IPS DF 4.7 (cell line): Measurements from ENCODE around the gene KERA.
"Not testable (repeated sequence)": the region's sequence is repeated elsewhere in the genome, so short reads cannot be mapped to it uniquely, and the experiment has no call there.

Source experiments
- DNase-seq: peaks from one replicate; pipeline ENCODE4 v3.0.0-alpha.2; 2013; ENCODE audit warnings: low spot score; ENCODE audit errors: extremely low read depth

KERA gene

DNA sequence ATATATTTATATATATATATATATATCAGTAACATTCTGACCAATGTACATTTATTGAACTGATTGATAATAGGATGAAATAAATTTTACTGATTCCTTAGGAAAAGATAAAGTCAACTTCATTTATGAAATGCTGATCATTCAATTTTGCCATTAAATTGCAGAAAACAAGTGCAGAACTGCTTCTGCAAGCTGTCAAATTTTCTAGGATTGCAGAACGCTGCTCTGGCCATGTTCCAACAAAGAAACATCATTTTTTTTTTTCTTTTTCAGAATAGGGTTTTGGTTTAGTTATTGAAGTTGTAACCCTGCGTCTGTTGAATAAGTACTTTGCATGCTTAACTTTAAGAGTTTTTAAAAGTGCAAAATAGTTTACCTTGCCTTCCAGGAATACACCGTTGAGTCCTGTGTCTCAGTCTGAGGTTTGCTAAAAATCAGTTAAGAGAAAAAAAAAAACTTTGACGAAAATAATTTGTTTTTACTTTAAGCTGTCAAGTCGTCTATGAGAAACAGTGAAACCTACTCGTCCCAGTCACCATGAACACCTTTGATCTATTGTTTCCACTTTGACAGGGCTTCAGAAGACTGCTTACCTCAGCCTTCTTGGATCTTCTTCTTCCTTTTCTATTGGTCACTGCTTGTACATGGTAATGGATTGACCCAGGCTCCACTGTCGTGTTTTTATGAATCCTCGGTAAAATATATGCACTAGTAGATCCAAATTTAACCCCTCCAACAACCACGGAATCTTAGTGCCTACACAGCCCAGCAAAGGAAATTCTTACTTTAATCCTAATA lies at the start of gene KERA:
Gene KERA, minus strand, starts transcription at position 657 of the 798 bp plus-strand sequence. CDS start 1,743 bp downstream, outside the sequence.
- no peak for DNase-seq

DNA sequence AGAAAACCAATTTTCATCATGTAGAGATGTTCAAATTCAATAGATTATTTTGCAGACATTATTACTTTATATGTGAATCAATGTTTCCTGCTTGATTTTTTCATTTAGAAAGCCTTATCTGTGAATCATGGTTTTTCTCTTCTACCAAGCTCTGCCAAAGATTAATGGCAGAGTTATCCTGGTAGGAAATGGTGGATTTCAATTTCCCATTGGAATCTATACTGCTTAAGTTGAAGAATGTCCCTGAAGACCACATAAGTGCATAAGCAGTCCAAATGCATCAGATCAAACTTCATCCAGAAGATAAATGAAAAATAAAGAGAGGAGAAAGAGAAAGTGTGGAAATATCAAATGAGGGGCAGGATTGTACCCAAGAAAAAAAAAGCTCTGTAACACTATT lies 48.5 kb upstream of the KERA start:
- DNase-seq, result no peak

DNA sequence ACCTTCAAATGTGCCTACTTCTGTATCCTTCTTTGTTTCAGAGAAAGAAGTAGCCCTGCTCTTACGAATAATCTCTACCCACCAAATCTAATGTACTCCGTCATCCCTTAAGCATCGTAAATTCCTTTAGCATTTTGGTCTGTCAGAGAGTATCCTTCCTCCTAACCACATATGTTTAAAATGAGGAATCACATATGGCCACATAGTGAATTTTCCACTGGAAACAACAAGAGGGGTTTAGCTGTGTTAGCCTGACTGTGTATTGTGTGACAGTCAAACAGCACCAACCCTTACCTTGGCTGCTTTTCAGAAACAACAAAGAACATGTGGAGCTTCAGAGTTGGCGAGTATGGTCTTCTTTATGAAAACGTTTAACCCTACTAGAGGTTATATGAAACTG lies 48.0 kb upstream of the KERA start:
- no peak for DNase-seq

- no peak for DNase-seq
Measured at GRCh38 chr12:91104812-91105466, 47.1 kb upstream of the KERA start.

- DNase-seq, result no peak
Measured at GRCh38 chr12:91103624-91104023, 45.8 kb upstream of the KERA start.

GRCh38 chr12:91103101-91103500 lies 45.3 kb upstream of the KERA start:
- no peak for DNase-seq

- no peak for DNase-seq
Measured at GRCh38 chr12:91100906-91101305, 43.1 kb upstream of the KERA start.

DNA sequence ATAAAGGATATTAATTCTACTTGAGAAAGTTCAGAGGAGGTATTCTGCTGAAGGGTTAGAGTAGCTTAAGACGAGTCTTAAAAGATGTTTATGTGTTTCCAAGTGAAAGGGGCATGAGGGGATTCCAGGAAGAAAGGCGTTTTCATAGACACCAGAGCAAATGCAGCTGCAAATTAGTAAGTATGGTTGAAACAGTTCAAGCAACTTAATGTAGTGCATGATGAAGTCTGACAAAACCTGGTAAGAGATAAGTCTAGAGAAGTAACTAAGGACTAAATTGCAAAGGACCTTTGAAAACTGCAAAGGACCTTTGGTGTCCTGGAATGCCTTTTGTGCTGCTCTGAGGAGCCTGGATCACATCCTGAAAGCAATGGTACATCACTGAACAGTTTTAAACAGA lies 42.0 kb upstream of the KERA start:
- no peak for DNase-seq

- no peak for DNase-seq
Measured at GRCh38 chr12:91099341-91099740, 41.5 kb upstream of the KERA start.

- no peak for DNase-seq
Measured at GRCh38 chr12:91098941-91099340, 41.1 kb upstream of the KERA start.

- no peak for DNase-seq
Measured at GRCh38 chr12:91098461-91098860, 40.6 kb upstream of the KERA start.

- DNase-seq, result no peak
Measured at GRCh38 chr12:91094957-91095356, 37.1 kb upstream of the KERA start.

GRCh38 chr12:91094032-91094662 lies 36.3 kb upstream of the KERA start:
- DNase-seq, result no peak

DNA sequence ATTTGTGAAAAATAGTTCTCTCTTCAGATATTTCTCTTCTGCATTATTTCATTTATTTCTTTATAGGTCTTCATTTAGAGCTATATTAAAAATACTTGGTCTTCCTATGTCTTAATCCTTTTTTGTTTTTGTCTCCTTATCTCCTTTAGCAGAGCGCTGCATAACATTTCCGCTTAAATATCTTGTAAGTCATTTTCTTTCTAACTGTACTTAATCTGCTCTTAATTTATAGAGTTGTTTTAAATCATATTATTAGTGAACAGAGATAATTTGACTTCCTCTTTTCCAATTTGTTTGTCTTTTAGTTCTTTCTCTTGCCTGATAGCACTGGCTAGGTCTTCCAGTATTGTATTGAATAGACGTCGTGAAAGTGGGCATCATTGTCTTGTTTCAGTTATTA lies 35.5 kb upstream of the KERA start:
- no peak for DNase-seq

- no peak for DNase-seq
Measured at GRCh38 chr12:91091916-91092715, 34.3 kb upstream of the KERA start.

DNA sequence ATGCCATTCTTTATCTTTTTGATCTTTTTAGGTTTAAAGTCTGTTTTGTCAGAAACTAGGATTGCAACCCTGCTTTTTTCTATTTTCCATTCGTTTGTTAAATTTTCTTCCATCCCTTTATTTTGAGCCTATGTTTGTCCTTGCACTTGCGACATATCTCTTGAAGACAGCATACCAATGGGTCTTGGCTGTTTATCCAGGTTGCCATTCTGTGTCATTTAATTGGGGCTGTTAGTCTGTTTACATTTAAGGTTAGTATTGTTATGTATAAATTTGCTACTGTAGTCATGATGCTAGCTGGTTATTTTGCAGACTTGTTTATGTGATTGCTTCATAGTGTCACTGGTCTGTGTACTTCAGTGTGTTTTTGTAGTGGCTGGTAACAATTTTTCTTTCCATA lies 32.1 kb upstream of the KERA start:
- not testable (repeated sequence) for DNase-seq

- no peak for DNase-seq
Measured at GRCh38 chr12:91080041-91080440, 22.2 kb upstream of the KERA start.

- no peak for DNase-seq
Measured at GRCh38 chr12:91078501-91078900, 20.7 kb upstream of the KERA start.

GRCh38 chr12:91077228-91077954 lies 19.6 kb upstream of the KERA start:
- no peak for DNase-seq

DNA sequence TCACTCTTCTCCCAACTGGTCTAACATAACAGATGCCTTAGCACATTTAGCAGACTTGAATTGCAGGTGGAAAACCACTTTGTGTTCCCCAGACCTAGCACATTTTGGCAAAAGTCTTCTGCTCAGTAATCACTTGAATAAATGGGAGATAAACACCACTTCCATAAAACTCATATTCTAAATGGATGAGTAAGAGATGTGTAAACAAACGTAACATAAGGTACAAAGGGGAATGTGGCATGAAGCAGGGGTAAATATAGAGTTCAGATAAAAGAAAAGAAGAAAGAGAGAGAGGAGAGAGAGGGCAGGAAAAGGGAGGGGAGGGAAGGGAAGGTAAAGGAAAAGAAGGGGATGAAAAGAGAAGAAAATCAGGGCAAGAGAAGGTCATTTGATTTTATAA lies 17.0 kb upstream of the KERA start:
- no peak for DNase-seq

DNA sequence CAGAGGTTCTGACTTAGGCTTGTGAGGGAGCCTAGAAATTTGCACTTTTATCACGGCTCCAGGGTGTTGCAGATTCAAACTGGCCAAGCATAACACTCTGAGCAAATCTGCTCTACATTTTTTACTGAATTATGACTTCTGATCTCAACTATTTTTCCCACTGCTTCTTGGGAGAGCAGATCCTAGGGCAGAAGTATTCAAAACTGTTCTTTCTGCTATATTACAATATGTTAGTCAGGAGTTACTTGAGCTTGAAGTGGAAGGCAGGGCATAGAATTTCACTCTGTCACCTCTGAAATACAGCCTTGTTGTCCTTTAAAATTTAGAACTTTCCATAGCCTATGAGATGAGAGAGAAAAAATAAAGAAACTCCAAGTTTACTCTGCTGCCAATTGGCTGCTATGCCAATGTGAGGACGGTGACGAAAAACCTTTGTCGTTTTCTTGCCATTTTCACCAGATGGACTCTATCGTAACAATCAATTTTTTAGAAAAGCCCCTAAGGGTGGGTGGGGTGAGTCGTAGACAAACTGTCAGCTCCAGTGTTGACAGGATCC lies 16.4 kb upstream of the KERA start:
- no peak for DNase-seq
